Body of pancreas (tissue), 4 donors: Measurements from ENCODE around the gene FYB1.

Experiments
- POLR2A ChIP-seq, 3 donors: fragments of 450-650 bp; IDR thresholded peaks; one replicate each; pipeline ENCODE4 v1.6.1; 2016; ENCODE audit warnings: antibody characterized with exemption in 3 of 3, mild to moderate bottlenecking in 2 of 3
- TF ChIP-seq, protein P1 (sequence below), 7 experiments: fragments of 450-650 bp in 4 of 7; fragments of 200-600 bp in 3 of 7; sonication (generic) in 3 of 7; IDR thresholded peaks; one replicate each; pipeline ENCODE4 v1.5.1; 2016 to 2019; ENCODE audit warnings: antibody characterized with exemption in 7 of 7

DNA sequence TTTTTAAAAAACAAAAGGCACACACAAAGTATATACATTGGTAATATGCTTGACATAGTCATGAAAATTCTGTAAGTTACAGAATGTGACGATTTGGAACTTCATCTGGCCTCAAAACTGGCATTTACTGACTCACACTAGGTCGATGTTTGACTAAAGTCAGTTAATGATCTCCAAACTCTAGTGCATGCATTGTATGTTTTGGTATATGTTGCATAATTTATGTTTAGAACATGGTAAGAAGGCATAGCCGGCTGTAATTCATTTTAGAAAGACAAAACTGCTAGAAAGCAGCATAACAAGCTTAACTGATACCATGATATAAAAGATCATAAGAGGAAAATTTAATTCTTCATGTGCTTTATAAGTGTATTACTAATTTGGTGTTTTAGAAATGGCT lies 86.6 kb downstream of the FYB1 start:
- TF ChIP-seq POLR2A (IDR thresholded peaks at IDR 0.05) = no peak
- TF ChIP-seq, protein P1, sequence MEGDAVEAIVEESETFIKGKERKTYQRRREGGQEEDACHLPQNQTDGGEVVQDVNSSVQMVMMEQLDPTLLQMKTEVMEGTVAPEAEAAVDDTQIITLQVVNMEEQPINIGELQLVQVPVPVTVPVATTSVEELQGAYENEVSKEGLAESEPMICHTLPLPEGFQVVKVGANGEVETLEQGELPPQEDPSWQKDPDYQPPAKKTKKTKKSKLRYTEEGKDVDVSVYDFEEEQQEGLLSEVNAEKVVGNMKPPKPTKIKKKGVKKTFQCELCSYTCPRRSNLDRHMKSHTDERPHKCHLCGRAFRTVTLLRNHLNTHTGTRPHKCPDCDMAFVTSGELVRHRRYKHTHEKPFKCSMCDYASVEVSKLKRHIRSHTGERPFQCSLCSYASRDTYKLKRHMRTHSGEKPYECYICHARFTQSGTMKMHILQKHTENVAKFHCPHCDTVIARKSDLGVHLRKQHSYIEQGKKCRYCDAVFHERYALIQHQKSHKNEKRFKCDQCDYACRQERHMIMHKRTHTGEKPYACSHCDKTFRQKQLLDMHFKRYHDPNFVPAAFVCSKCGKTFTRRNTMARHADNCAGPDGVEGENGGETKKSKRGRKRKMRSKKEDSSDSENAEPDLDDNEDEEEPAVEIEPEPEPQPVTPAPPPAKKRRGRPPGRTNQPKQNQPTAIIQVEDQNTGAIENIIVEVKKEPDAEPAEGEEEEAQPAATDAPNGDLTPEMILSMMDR (IDR thresholded peaks at IDR 0.05) = no peak
